GM21723 (cell line): Measurements from ENCODE around the gene TMEM222.
"Not testable (repeated sequence)": the region's sequence is repeated elsewhere in the genome, so short reads cannot be mapped to it uniquely, and the experiment has no call there.

Experiments
- ATAC-seq: cut with Tn5 transposase; IDR thresholded peaks from one replicate; pipeline ENCODE4 v1.9.1; 2021; ENCODE audit warnings: mild to moderate bottlenecking, moderate library complexity; ENCODE audit not compliant: unreplicated experiment

Gene TMEM222

DNA sequence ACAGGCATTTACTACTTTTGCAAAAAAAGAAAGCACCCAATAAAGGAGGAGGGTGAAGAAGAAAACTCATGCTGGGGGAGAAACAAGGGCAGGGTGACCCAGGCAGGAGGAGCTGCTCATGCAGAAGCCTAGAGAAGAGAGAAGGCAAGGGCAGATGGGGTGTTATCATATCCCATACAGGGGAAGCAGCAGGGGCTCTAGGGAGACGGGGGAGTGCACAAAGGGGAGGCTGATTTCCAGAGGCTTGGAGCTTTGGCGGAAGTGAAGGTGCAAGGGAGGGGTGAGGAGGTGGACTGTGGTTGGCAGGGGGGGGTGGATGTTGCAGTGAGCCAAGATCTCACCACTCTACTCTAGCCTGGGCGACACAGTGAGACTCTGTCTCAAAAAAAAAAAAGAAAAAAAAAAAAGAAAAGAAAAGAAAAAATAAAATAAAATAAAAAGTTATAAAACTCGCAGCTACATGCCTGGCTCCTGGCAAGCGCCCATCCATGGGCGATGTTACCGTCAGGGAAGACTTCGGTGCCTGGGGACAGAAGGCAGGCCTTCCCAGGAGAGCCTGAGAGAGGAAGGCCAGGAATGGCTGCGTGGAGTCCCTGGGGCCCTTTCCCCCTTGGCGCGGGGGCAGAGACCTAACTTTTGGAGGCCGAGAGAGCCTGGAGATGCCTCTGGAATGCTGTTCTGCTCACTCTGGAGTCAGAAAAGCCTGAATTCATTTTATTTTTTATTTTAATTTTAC lies 56.0 kb downstream of the TMEM222 start:
- no peak for ATAC-seq

- ATAC-seq: no peak
These were observed 57.7 kb downstream of the TMEM222 start for GRCh38 chr1:27379564-27380122.

- no peak for ATAC-seq
These were observed 58.3 kb downstream of the TMEM222 start for GRCh38 chr1:27380224-27380623.

DNA sequence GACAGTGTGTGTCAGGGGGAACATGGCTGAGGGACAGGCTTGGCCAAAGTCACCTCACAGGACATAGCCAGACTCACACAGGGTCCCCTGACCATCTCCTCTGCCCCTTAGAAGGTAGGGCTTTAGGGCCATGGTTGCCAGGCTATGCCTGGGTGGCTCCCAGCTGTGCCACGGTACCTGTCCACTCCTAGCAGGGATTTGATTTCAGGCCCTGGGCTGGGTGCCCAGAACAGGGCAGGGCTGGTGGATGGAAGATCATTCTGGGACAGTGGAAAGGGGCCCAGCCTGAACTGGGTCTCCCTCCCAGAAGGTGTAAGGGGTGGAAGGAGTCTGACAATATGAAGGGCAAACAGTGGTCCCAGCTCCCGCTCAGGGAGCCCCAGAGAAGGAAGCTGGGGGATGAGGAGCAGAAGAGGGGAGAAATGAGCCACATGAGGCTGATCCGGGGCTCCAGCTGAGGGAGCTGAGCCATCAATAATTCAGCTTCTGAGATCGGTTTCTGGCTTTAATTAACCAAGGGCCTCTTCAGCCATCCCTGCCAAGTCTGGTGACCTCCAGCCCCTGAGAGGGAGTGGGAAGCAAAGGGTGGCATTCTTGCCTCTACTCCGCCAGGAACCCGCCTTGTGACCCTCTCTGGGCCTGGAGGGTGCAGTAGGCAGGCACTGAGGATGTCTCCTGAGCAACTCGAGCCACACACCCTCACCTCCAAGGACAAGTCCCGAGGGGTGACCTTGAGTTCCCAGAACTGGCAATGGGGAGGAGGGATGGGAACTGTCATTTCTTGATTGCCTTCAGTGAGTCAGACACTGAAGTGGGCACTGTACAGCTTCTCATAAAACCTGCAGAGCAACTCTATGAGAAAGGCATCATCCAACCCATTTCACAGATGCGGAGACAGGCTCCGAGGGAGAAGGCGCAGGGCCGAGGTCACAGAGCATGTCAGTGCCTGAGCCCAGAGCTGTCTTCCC lies 59.1 kb downstream of the TMEM222 start:
- no peak for ATAC-seq

- ATAC-seq: no peak
These were observed 60.2 kb downstream of the TMEM222 start for GRCh38 chr1:27381969-27382762.

GRCh38 chr1:27383039-27383605 lies 61.2 kb downstream of the TMEM222 start, which contains the start of gene CD164L2:
Gene CD164L2 (minus strand): TSS chr1:27383333. CDS start chr1:27383239, 94 bp downstream.
- no peak for ATAC-seq

DNA sequence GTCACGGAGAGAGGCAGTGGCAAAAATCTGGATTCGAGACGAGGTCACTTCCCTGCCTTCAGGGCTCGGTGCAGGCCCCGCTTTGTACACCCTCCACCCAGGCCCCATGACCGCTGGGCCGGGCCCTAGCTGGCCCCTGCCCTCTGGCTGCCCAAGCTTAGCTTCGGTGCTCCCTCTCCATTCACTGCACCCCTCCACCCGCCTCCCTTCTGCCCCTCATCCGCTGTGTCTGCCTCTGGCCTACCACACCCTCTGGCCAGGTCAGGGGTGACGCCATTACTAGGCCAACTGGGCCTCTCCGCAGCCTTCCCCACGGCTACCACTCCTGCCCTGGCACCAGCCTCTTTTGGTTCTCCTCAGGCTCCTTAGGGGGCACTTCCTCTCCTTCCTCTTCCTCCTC lies 61.7 kb downstream of the TMEM222 start:
- ATAC-seq: no peak

- ATAC-seq: not testable (repeated sequence)
These were observed 62.8 kb downstream of the TMEM222 start for GRCh38 chr1:27384797-27385196.
